SU-DHL-6 (cell line): ENCODE data around the gene SNED1.

Experiments used
- EZH2phosphoT487 ChIP-seq: fragments of 200-600 bp; sonication (generic), shearing (Covaris generic); conservative IDR thresholded peaks from 2 replicates; pipeline ENCODE4 v1.6.1; 2018; ENCODE audit warnings: mild to moderate bottlenecking, antibody characterized with exemption, low read length, moderate library complexity, mixed read lengths
- TF ChIP-seq, protein P1 (sequence below): fragments of 200-600 bp; sonication (generic); IDR thresholded peaks from one replicate; pipeline ENCODE4 v1.5.1; 2017; ENCODE audit warnings: antibody characterized with exemption, mild to moderate bottlenecking, low read length, moderate library complexity; ENCODE audit not compliant: insufficient read depth, poor library complexity, severe bottlenecking

DNA sequence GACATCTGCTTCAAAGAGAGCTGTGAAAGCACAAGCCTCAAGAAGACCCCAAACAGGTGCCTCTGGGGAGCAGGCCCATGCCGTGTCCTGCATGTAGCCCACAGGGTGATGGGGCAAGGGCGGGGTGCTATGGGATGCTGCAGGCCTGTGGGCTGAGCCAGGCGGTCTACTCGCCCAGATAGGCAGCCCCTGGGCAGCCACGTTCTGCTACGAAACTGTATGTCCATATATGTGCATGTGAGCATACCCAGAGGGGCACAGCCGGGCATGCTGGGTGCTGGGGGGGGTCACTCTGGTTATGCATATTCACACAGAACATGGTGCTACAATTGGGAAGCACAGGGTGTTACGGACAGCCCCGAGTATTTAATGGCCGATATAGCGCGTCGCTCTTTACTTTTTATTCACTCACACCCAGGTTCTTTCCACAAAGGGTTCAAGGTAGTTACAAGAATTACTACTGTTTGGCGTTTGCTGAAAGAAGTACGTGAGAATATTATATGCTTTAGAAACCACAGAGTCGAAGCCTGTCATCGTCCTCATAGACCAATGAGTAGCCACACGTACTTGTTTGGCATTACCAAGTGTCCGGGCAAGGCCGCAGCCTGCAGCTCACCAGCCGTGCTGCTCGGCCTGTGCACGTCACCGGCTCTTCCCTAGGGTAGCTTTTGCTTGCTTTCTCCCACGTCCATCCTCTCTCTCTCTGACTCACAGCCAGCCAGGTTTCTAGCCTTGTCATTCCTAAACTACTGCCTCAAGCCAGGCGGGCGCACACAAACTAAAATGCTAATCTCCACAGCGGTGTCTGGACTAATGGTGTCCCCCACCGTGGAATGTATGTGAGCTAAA, 89.2 kb downstream of the SNED1 start:
- TF ChIP-seq, protein P1, sequence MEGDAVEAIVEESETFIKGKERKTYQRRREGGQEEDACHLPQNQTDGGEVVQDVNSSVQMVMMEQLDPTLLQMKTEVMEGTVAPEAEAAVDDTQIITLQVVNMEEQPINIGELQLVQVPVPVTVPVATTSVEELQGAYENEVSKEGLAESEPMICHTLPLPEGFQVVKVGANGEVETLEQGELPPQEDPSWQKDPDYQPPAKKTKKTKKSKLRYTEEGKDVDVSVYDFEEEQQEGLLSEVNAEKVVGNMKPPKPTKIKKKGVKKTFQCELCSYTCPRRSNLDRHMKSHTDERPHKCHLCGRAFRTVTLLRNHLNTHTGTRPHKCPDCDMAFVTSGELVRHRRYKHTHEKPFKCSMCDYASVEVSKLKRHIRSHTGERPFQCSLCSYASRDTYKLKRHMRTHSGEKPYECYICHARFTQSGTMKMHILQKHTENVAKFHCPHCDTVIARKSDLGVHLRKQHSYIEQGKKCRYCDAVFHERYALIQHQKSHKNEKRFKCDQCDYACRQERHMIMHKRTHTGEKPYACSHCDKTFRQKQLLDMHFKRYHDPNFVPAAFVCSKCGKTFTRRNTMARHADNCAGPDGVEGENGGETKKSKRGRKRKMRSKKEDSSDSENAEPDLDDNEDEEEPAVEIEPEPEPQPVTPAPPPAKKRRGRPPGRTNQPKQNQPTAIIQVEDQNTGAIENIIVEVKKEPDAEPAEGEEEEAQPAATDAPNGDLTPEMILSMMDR = no peak
- TF ChIP-seq EZH2phosphoT487 = no peak
